NCI-H2081 treated with DMSO at 0.1 percent for 48 hours (cell line): ENCODE results near the gene FSTL5.
A peak's percentile ranks its signal among the peaks of the same experiment; 100 is the strongest.
"Not testable (repeated sequence)": the region's sequence is repeated elsewhere in the genome, so short reads cannot be mapped to it uniquely, and the experiment has no call there.

Experiments used
- DNase-seq: peaks from one replicate; lab custom pipeline; 2025; lab: John Stamatoyannopoulos, UW

Gene FSTL5

GRCh38 chr4:162163892-162164759 is at the start of gene FSTL5:
Gene FSTL5, minus strand, starts transcription at chr4:162164000. Its CDS starts 52,604 bp downstream, at chr4:162111396.
- DNase-seq, result peak; percentile 52

DNA sequence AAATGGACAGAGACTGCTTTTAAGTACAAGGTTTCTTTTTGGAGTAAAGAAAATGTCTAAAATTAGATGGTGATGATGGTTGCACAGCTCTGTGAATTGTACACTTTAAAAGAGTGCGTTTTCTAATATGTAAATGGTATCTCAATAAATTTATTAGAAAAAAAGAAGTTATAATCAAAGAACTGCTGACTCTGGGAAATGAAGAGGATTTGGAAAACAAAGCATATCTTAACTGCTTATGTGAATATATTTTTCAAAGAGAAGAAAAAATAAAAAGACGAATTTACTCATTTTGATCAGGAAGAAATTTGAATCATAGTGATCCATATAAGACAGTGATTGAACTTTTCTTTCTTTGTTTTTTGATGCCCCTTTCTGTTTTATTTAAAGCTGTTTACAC is 45.9 kb upstream of the FSTL5 start:
- DNase-seq, result no peak

- DNase-seq, result not testable (repeated sequence)
Measured at GRCh38 chr4:162203478-162203877, 39.7 kb upstream of the FSTL5 start.

DNA sequence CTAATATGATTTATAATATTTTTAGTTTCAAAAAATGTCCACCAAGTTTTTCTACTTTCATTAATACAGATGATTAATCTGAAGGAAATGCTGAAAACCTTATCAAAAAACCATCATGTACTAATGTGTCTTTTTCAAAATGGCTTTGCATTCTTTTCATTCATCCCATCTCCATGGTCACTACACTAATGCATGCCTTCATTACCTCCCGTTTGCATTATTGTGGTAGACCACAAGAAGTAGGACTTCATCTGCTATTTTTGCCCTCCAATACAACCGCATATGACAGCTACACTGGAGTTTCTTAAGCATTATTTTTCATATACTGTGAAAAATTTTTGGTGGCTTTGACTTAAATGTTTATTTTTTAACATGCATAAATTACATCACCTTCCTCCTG is 37.9 kb upstream of the FSTL5 start:
- no peak for DNase-seq

DNA sequence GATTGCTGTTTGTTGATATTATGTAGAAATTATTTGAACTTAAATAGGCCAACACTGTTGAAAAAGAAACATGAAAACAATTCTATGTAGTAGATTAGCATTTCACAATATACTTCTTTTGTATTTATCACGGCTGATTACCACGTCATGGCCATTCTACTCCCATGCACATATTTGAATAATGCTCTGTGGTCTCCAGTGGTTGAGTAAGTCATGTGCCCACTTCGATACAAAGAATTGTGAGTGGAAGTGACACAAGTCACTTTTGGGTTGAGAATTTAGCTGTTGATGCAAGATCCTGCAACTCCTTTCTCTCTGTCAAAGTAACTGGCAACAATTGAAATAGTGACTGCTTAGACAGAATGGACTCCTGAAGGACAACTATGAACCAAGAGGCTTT is 6.7 kb upstream of the FSTL5 start:
- DNase-seq, result no peak

DNA sequence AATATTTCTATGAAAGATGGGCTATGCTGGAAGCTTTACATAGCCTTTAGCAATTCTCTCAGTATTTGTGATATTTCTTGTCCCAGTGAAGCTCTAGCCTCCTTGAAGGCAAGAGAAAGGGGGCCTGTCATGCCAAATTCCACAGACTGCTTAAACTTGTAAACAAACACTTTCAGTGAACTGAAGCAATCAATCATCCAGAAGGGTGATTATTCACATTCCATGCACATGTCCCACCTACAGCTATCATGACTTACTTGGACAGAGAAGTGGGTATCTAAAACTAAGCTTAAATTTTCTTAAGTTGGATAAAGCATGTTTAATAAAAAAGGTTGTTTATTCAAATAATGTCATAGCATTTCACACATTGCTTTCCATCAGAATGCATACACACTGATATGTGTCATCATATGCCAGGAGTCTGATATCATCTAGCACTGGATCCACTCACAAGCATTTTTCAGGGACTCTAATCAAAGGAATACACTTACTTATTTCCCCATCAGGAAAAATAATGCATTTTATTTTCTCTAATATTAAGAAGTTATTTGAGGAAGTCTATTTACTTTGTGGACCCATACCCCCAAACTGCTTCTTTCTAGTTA is 1.2 kb upstream of the FSTL5 start:
- no peak for DNase-seq

DNA sequence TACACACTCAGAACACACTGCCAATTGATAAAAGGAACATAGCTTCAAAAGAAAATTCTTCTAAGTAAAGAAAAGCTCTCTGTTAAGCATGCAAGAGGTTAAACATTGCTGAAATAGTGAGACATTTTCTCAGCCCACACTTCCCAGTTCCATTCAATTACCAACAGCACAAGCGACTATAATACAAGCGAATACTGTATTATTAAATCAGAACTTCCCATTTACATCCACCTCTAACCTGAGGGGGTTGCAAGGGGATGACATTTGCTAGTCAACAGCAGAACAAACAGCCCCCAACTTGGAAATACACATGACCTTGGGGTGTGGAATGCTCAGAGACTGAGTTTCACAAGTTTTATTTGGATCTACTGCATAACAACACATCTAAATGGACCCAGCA is 1.1 kb downstream of the FSTL5 start:
- DNase-seq, result no peak

DNA sequence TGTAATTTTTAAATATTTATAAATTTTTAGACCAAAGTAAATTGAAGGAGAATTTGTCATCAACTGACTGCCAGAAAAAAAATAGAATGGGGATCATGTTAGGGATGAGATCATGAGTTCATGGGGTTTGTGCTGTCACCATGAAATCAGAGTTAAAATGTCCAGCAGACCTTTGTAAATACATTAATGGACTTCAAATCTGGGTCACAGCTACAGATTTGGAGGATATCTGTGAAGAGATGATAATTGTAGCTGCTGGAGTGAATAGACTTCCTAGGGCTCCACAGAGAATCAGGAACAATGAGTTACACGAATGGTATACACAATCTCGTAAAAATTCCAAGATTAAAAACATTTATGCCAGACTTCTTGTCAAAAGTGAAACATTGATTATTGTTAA is 6.6 kb downstream of the FSTL5 start:
- DNase-seq, result no peak

DNA sequence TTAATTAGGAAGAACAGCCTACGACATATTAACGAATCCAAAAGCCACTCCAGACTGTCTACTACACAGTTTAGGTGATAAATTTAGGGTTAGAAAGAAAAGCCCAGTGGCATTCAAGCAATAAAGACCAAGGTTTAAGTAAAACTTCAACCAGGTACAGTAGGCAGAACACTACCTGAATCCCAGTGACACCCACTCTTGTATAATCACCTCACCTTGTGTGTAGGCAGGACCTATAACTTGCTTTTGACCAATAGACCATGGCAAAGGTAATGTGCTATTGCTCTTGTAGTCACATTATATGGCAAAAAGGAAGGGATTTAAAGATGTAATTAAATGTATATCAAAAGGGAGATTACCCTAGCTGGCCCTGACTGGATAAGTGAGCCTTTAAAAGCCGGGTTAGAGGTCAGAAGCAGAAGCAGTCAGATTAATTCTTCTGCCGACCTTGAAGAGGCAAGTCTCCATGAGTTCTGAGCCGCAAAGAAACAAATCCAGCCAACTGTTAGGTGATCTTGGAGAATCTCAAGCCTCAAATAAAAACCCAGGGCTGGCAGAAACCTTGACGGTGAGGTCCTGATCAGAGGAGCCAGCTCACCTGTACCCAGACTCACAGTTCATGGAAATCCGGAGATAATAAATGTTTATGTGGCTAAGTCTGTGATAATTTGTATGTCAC is 8.8 kb downstream of the FSTL5 start:
- no peak for DNase-seq

DNA sequence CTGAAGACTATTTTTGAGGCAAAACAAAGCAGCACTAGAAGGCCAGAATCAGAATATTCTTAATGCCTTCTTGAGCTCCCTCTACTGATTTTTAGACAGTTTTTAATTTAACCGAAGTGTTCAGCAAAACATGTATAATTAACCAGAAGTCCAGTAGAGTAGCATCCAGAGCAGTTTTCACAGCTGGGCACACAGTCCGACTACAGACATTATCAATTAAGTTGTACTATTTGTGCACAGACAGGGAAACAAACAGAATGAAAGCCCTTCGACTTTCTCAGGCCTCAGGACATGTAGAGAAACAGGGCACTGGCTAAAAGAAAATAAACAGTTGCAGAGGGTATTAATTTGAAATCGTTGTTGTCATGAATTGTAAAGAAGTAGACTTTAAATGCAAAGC is 11.9 kb downstream of the FSTL5 start:
- DNase-seq, result no peak

DNA sequence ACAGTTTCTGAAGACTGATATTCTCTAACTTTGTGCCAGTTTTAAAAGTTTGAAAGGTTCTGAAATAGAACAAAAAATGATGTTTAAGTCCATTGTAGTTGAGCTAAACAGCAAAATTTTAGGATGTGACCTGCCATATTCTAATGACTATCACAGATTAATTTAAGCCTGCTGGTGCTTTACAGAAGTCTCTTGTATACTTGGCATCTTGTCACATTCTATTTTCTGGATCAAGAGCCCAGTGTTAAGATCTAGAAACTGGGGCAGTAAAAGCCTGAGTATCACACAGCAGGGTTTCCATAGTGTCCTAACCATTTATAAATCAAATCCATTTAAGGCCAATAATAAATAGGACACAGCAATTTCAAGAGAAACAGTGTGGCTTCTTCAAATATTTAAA is 12.4 kb downstream of the FSTL5 start:
- DNase-seq, result no peak

DNA sequence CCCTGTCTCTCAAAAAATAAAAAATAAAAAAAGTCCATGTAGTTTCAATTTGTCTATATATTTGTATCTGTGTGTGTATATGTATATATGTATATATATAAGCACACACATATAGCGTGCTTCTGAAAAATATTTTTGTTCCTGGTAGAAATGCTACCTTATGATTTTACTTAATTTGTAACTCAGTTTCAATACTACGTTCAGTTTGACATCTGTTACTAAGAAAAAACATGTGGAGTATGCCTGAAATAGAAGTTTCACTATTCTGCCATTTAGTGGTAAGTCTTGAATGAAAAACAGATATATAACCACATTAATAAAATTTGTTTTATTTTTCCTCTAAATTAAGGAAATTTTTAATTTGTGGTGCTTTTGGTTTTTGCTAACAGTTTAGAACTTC is 14.2 kb downstream of the FSTL5 start:
- no peak for DNase-seq

- DNase-seq, result no peak
Measured at GRCh38 chr4:162140051-162140683, 23.6 kb downstream of the FSTL5 start.

DNA sequence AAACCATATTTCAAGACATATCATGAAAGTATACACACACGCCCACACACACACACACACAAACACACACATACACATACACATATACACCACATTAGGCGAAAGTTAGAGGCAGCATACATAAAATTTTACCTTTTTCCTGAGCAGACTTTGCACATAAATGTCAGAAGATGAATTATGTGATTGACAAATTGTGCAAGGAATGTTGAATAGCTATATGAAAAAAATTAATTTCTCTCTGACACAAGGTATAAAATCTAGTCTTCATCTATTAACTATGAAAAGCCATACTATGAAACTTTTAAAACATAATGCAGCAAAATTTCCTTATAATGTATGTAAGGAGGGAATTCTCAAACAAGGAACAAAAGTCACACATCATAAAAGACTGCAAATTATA is 24.4 kb downstream of the FSTL5 start:
- DNase-seq, result no peak

GRCh38 chr4:162131256-162131655 is 32.5 kb downstream of the FSTL5 start:
- no peak for DNase-seq

DNA sequence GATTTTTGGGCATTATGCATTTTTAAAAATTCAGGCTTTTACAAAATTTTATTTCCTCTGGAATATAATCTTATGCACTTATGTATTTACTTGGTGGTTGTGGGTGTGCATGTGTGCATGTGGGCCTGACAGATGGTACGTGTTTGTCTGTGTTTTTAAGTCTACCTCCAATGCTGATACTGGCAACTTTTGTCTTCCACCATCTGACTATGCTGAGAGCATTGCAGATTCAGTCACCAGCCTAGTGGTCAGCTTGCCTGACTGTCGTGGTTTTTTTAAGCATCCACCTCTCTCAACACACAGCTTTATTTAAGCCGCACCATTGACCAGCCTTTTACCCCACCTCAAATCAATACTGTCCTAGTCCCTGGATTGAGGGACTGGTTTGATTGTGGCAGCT is 37.1 kb downstream of the FSTL5 start:
- DNase-seq, result no peak

DNA sequence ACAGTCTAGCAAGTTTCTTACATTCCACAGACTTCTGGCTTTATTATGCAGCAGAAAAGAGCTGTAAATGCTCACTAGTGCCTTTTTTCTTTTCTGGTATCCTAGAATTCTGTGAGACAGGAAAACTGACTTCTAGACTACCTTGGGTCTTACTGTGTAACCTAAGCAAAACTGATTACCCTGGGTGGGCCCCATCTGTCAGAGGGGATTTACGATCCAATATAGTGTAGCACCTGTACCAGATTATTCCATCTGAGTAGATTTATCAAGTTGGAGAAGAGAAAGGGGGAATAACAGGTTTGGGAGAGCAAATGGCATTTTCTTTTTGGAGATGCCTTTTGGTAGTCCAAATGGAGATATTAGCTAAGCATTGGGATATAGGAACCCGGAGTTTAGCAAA is 46.7 kb downstream of the FSTL5 start:
- no peak for DNase-seq

DNA sequence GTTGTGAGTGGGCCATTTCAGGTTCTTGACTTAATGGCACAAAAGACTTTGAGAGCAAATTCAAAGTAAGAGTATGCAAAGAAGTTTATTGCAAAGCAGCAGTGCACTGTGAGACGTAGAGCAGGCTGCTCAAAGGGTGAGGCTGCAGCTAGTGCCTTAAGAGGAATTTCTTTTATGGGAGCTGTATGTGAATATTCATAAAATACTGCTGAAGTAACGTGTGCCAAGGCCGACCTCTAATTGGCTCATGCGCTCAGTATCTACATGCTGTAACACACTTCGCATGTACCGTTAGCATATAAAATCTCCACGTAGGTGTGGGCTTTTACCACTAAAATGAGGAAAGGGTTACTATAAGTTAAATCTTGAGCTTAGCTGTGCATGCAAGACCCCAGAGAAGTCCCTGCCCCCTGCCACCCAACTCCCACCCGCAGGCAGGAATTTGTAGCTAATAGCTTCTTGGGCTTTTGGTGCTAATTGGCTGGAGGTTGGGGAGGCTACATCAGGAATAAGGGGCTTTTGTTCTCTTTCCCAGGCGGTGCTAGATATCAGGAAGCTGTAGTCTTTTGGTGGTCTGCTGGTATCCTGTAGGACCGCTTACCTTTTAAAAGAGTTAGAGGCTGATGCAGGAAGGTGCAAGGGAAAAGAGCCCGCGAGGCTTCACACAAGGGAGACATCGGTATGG is 47.6 kb downstream of the FSTL5 start:
- no peak for DNase-seq

- no peak for DNase-seq
Measured at GRCh38 chr4:162115333-162115732, 48.5 kb downstream of the FSTL5 start.

GRCh38 chr4:162111078-162111477 is 52.7 kb downstream of the FSTL5 start:
- no peak for DNase-seq

DNA sequence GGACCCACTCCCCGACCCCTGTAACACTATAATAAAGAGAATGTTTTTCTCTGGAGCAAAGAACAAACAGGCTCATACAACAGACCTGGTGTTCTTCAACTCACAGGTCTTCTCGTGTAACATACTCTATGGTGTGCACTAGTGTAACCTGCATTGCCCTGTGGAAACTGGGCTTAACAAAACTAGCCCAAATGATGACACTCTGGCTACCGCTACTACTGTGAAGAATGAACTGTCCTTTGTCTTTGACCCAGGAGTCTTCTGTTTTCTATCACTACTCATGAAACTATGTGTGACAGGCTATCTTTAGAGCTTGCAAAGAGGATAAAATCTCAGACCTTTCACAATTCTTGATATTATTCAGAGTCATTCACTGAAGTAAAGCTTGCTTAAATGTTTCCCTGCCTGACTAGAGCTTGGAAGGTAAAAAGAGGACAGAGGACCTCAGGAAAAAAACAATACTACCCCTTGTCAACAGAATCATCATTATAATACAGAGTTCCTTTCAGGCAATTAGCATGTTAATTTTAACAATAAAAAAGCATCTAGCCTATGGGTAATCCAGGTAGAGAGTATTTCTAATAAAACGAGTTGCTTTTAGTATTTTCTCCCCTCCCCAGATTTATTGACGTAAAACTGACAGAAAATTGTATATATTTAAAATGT is 59.2 kb downstream of the FSTL5 start:
- DNase-seq, result no peak
